Colonic mucosa (tissue), 4 donors: ENCODE results near the gene AUTS2. TPM values are rescaled to one million over a fixed set of nuclear protein-coding genes. Genes with fewer than 3 reads are reported as not detected.

Experiments
- DNase-seq: peaks from one replicate; pipeline ENCODE4 v3.0.0-alpha.2; 2020
- H3K27ac ChIP-seq: fragments of 200-600 bp; one replicate; pipeline ENCODE4 v1.8.0; 2021
- H3K27me3 ChIP-seq: fragments of 200-600 bp; one replicate; pipeline ENCODE4 v1.8.0; 2021
- H3K36me3 ChIP-seq: fragments of 200-600 bp; one replicate; pipeline ENCODE4 v1.8.0; 2021
- H3K4me1 ChIP-seq: fragments of 200-600 bp; one replicate; pipeline ENCODE4 v1.8.0; 2021; ENCODE audit warnings: mild to moderate bottlenecking
- H3K4me3 ChIP-seq: fragments of 200-600 bp; one replicate; pipeline ENCODE4 v1.8.0; 2021
- H3K9ac ChIP-seq, 2 donors: one replicate each; pipeline ENCODE4 v1.7.0; 2013; ENCODE audit warnings: control low read depth in 2 of 2, low read depth in 2 of 2, low read length in 2 of 2
- H3K9me3 ChIP-seq: fragments of 200-600 bp; one replicate; pipeline ENCODE4 v1.8.0; 2021
- CTCF ChIP-seq: fragments of 200-600 bp; IDR thresholded peaks from one replicate; pipeline ENCODE4 v1.8.0; 2022; ENCODE audit warnings: antibody characterized with exemption, mild to moderate bottlenecking
- intact Hi-C: fragments of 100-400 bp; cut with DNase I; formaldehyde crosslinking; loops from one replicate; pipeline ENCODE4 v1.14.1; 2022
- total RNA-seq, 2 donors: library from RNA; stranded (reverse); fragmentation: NEBNext Ultra II Directional in 1 of 2; extraction: Animal tissue kit (Norgen Biotek cat#: 25700) in 1 of 2; gene quantifications; one replicate each; pipeline ENCODE4 v1.2.1, GENCODE V29; 2021
- donor health status: healthy.
- donor health status: DM: no; HTN: no; CAD: no.
- donor health status: DM: no; HTN: no; CAD: no.

Gene AUTS2
- total RNA-seq, 2 donors from 2014 or later: 39.8 to 42.3 TPM

- no peaks in the 10 kb centered on the region for H3K27me3 ChIP-seq
- H3K36me3 ChIP-seq: no peaks in the 10 kb centered on the region
- intact Hi-C loops: loop anchor here (10.0 kb wide), 1 partner anchor 109 kb away; no protein-coding TSS in a partner anchor
- H3K9me3 ChIP-seq: no peaks in the 10 kb centered on the region
- no peak for TF ChIP-seq CTCF
- DNase-seq: no peak
- H3K27ac ChIP-seq: no peak overlapping the region
- H3K9ac ChIP-seq: no peak overlapping the region
- H3K4me1 ChIP-seq: no peaks in the 10 kb centered on the region
- no peak overlapping the region for H3K4me3 ChIP-seq
Measured at GRCh38 chr7:70153933-70154332, 555.7 kb downstream of the AUTS2 start.

- no peak for TF ChIP-seq CTCF
- Histone ChIP-seq H3K36me3 (no peaks in the 10 kb centered on the region), H3K27me3 (no peaks in the 10 kb centered on the region), H3K4me1 (no peaks in the 10 kb centered on the region), H3K4me3 (no peak overlapping the region), H3K9ac (no peak overlapping the region), H3K27ac (no peak overlapping the region), H3K9me3 (no peaks in the 10 kb centered on the region)
- no peak for DNase-seq
- intact Hi-C loops: loop anchor here (10.0 kb wide), 1 partner anchor 110 kb away; no protein-coding TSS in a partner anchor
Measured at GRCh38 chr7:70154521-70155180, 556.4 kb downstream of the AUTS2 start.

- intact Hi-C loops: loop anchor here (10.0 kb wide), 1 partner anchor 111 kb away; no protein-coding TSS in a partner anchor
- Histone ChIP-seq H3K4me3 (no peak overlapping the region), H3K27me3 (no peaks in the 10 kb centered on the region), H3K9ac (no peak overlapping the region), H3K9me3 (no peaks in the 10 kb centered on the region), H3K4me1 (no peaks in the 10 kb centered on the region), H3K36me3 (no peaks in the 10 kb centered on the region), H3K27ac (no peak overlapping the region)
- no peak for DNase-seq
- TF ChIP-seq CTCF: no peak
Measured at GRCh38 chr7:70156057-70156456, 557.8 kb downstream of the AUTS2 start.

GRCh38 chr7:70159121-70159520 is 560.8 kb downstream of the AUTS2 start:
- Histone ChIP-seq H3K9ac (no peak overlapping the region), H3K36me3 (no peaks in the 10 kb centered on the region), H3K4me3 (no peak overlapping the region), H3K27me3 (no peaks in the 10 kb centered on the region), H3K27ac (no peak overlapping the region), H3K4me1 (no peaks in the 10 kb centered on the region), H3K9me3 (no peaks in the 10 kb centered on the region)
- intact Hi-C loops: loop anchor here (10.0 kb wide), 1 partner anchor 114 kb away; no protein-coding TSS in a partner anchor
- no peak for TF ChIP-seq CTCF
- no peak for DNase-seq

- Histone ChIP-seq H3K9me3 (no peaks in the 10 kb centered on the region), H3K4me1 (no peaks in the 10 kb centered on the region), H3K36me3 (no peaks in the 10 kb centered on the region), H3K9ac (no peak overlapping the region), H3K27ac (no peak overlapping the region), H3K27me3 (no peaks in the 10 kb centered on the region), H3K4me3 (no peak overlapping the region)
- TF ChIP-seq CTCF: no peak
- DNase-seq: no peak
- intact Hi-C loops: no loop called here
Measured at GRCh38 chr7:70165477-70166170, 567.3 kb downstream of the AUTS2 start.
